ENCODE results near the gene ZKSCAN8. TPM values are rescaled to one million over a fixed set of nuclear protein-coding genes. Genes with fewer than 3 reads are reported as not detected.
"Not testable (repeated sequence)": the region's sequence is repeated elsewhere in the genome, so short reads cannot be mapped to it uniquely, and the experiment has no call there.

The ZKSCAN8 gene
- polyA plus RNA-seq (2013, experiment 1 of 2) = 10.1 TPM
- polyA plus RNA-seq (2013, experiment 2 of 2) = 9.7 TPM

DNA sequence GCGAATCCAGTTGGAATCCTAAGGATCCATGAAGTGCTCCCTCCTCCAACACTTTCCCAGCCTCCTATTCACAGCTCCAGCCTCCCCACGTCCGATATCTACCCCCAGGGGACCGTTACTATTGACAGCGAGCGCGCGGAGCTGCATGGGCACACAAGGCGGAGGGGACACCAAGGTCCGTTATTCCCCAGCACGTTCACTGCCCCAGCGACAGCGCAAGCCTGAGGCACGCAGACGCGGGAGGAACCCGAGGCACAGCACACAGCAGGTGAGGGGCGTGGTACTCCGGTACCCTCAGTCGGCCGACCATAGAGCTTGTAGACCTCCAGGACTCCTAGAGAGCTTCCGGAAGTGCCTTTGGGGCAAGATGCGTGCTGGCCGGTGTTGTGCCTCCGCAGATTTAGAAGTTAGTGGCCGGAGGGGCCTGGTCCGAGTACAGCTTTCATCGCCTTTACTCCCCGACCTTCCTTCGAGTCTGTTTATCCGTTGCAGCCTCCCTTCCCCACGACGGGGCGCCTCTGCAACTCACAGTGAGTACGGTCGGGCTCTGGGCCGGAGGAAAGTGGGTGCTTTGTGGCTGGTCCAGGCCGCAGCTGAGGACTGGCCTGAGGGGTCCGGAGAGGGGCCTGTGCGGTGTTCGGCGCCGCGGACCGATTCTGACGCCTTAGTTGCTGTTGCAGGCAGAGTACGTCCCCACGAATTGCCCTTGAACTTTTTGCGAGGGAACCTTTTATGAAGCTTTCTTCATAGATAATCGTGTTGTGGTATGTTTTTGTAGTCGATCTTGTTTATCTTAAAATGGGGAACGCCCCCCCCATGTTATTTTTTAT lies at the start of gene ZKSCAN8:
TSS of gene ZKSCAN8 (plus strand) at position 384 of the 830 bp plus-strand sequence. CDS start 6,525 bp downstream, outside the sequence.
- Histone ChIP-seq H3K4me3 (ENCODE audit: insufficient read depth in 1 of 2, low read depth in 1 of 2, low read length in 2 of 2) (peak within 1 kb of the TSS; percentile 91 to 99), H3K27ac (ENCODE audit: low read length, poor library complexity, severe bottlenecking) (peak within 1 kb of the TSS; percentile 76), H3K14ac (ENCODE audit: low read length in 2 of 2) (peak within 1 kb of the TSS in 1 of 2 experiments; percentile 53), H3K4me1 (ENCODE audit: control insufficient read depth, insufficient read depth, low read depth, low read length) (peaks cover 1% of the 10 kb centered on the region), H2BK120ac (ENCODE audit: low read depth, low read length) (no peak within 1 kb of the TSS), H2BK5ac (ENCODE audit: low read depth, low read length, poor library complexity, severe bottlenecking) (peak within 1 kb of the TSS; percentile 40), H3K79me1 (replicated peaks; ENCODE audit: low read length, poor library complexity, severe bottlenecking) (peaks cover 3% of the 10 kb centered on the region), H4K91ac (ENCODE audit: low read length) (peak within 1 kb of the TSS; percentile 70), H3K9ac (ENCODE audit: low read length) (peak within 1 kb of the TSS; percentile 98), H3K23ac (ENCODE audit: low read length in 2 of 2) (no peak within 1 kb of the TSS), H3K18ac (ENCODE audit: low read depth in 1 of 2, low read length in 2 of 2) (peak within 1 kb of the TSS; percentile 87 to 92), H4K8ac (ENCODE audit: low read length) (peak within 1 kb of the TSS; percentile 96), H2BK12ac (ENCODE audit: low read length in 2 of 2) (peak within 1 kb of the TSS in 1 of 2 experiments; percentile 59), H3K9me3 (ENCODE audit: control insufficient read depth, low read length) (no peaks in the 10 kb centered on the region), H3K27me3 (ENCODE audit: control insufficient read depth in 1 of 2, insufficient read depth in 1 of 2, low read length in 2 of 2) (no peaks in the 10 kb centered on the region), H3K4me2 (ENCODE audit: low read length, poor library complexity, severe bottlenecking) (peak within 1 kb of the TSS; percentile 61), H2AFZ (ENCODE audit: low read depth, low read length) (peak within 1 kb of the TSS; percentile 86), H2BK15ac (ENCODE audit: low read depth, poor library complexity, severe bottlenecking) (peak within 1 kb of the TSS; percentile 1), H3K4ac (ENCODE audit: low read depth in 1 of 2, low read length in 2 of 2) (peak within 1 kb of the TSS in 1 of 2 experiments; percentile 71), H3K36me3 (ENCODE audit: control insufficient read depth in 1 of 2, insufficient read depth in 2 of 2, low read depth in 1 of 2, low read length in 2 of 2) (peaks cover 0 to 23% of the 10 kb centered on the region in 2 experiments), H2AK5ac (ENCODE audit: low read length, severe bottlenecking) (no peak within 1 kb of the TSS)
- DNase-seq = peak; percentile 85
- under 1% methylated on average over 47 of the region's 52 CpGs for WGBS

DNA sequence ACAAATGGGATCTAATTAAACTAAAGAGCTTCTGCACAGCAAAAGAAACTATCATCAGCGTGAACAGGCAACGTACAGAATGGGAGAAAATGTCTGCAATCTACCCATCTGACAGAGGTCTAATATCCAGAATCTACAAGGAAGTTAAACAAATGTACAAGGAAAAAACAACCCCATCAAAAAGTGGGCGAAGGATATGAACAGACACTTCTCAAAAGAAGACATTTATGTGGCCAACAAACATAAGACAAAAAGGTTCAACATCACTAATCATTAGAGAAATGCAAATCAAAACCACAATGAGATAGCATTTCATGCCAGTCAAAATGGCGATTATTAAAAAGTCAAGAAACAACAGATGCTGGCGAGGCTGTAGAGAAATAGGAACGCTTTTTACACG lies 39.5 kb upstream of the ZKSCAN8 start:
- not testable (repeated sequence) for H2AK5ac ChIP-seq (ENCODE audit: low read length, severe bottlenecking); H3K79me1 ChIP-seq (replicated peaks; ENCODE audit: low read length, poor library complexity, severe bottlenecking); H3K23ac ChIP-seq (ENCODE audit: low read length in 2 of 2); H3K4me2 ChIP-seq (ENCODE audit: low read length, poor library complexity, severe bottlenecking); H2AFZ ChIP-seq (ENCODE audit: low read depth, low read length); H2BK120ac ChIP-seq (ENCODE audit: low read depth, low read length); H3K27me3 ChIP-seq (ENCODE audit: control insufficient read depth in 1 of 2, insufficient read depth in 1 of 2, low read length in 2 of 2); H3K27ac ChIP-seq (ENCODE audit: low read length, poor library complexity, severe bottlenecking); H3K4me1 ChIP-seq (ENCODE audit: control insufficient read depth, insufficient read depth, low read depth, low read length); H3K36me3 ChIP-seq (ENCODE audit: control insufficient read depth in 1 of 2, insufficient read depth in 2 of 2, low read depth in 1 of 2, low read length in 2 of 2); H4K91ac ChIP-seq (ENCODE audit: low read length); H3K9ac ChIP-seq (ENCODE audit: low read length); H3K9me3 ChIP-seq (ENCODE audit: control insufficient read depth, low read length); H2BK5ac ChIP-seq (ENCODE audit: low read depth, low read length, poor library complexity, severe bottlenecking); H2BK15ac ChIP-seq (ENCODE audit: low read depth, poor library complexity, severe bottlenecking); H3K4me3 ChIP-seq (ENCODE audit: insufficient read depth in 1 of 2, low read depth in 1 of 2, low read length in 2 of 2); H4K8ac ChIP-seq (ENCODE audit: low read length); H2BK12ac ChIP-seq (ENCODE audit: low read length in 2 of 2); H3K4ac ChIP-seq (ENCODE audit: low read depth in 1 of 2, low read length in 2 of 2); H3K18ac ChIP-seq (ENCODE audit: low read depth in 1 of 2, low read length in 2 of 2); DNase-seq; H3K14ac ChIP-seq (ENCODE audit: low read length in 2 of 2)
- WGBS = 84% methylated on average over 7 of the region's 7 CpGs

DNA sequence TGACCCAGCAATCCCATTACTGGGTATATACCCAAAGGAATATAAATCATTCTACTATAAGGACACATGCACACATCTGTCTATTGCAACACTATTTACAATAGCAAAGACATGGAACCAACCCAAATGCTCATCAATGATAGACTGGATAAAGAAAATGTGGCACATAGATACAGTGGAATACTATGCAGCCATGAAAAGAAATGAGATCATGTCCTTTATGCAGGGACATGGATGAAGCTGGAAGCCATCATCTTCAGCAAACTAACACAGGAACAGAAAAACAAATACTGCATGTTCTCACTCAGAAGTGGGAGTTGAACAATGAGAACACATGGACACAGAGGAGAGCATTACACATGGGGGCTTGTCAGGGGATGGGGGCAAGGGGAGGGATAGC lies 39.0 kb upstream of the ZKSCAN8 start:
- not testable (repeated sequence) for H3K4ac ChIP-seq (ENCODE audit: low read depth in 1 of 2, low read length in 2 of 2)

DNA sequence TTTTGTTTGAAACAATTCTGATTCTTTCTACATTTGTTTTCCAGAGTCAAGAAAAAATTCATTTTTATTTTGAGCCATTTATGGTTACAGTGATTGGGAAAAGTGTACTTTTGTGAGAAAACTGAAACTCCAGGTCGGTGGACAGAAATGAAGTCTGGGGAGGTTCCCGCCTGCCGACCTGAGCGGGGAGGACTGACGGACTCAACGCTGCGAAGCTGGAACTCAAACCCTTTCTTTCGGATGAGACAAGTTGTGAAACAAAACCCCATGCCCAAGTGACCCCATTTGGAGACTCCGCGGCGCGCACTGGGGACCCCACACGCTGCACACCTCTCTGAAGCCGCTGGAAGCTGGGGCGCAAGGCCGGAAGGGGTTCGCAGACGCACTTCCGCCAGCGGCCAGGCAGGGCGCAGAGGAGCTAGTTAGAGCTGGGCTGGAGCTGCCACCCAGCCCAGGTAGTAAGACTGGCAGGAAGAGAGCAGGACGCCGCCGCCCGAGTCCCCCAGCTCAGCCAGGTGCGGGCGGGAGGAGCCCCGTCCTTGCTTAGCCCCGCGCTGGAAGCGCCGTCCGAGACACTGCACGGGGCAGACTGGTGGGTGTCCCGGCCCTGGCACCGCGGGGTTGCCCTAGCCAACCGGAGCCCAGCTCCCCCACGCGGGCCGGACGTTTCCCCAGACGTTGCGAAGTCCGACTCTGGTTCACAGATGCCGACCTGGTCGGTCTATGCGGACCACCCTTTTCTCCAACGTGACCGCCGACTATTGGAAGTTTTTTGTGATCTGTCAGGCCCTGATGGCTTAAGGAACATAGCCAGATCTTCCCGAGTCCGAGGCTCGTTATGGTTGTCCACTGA lies 37.1 kb upstream of the ZKSCAN8 start:
- Histone ChIP-seq H2BK120ac (ENCODE audit: low read depth, low read length) (no peak overlapping the region), H3K14ac (ENCODE audit: low read length in 2 of 2) (peak overlapping the region in 1 of 2 experiments; percentile 96), H2AFZ (ENCODE audit: low read depth, low read length) (peak overlapping the region; percentile 99), H4K8ac (ENCODE audit: low read length) (peak overlapping the region; percentile 99), H3K9ac (ENCODE audit: low read length) (peak overlapping the region; percentile 91), H3K27me3 (ENCODE audit: control insufficient read depth in 1 of 2, insufficient read depth in 1 of 2, low read length in 2 of 2) (no peaks in the 10 kb centered on the region), H3K4ac (ENCODE audit: low read depth in 1 of 2, low read length in 2 of 2) (peak overlapping the region; percentile 65 to 67), H3K79me1 (replicated peaks; ENCODE audit: low read length, poor library complexity, severe bottlenecking) (no peaks in the 10 kb centered on the region), H2BK5ac (ENCODE audit: low read depth, low read length, poor library complexity, severe bottlenecking) (no peak overlapping the region), H3K23ac (ENCODE audit: low read length in 2 of 2) (no peak overlapping the region), H2AK5ac (ENCODE audit: low read length, severe bottlenecking) (no peak overlapping the region), H3K36me3 (ENCODE audit: control insufficient read depth in 1 of 2, insufficient read depth in 2 of 2, low read depth in 1 of 2, low read length in 2 of 2) (no peaks in the 10 kb centered on the region), H4K91ac (ENCODE audit: low read length) (peak overlapping the region; percentile 82), H2BK15ac (ENCODE audit: low read depth, poor library complexity, severe bottlenecking) (no peak overlapping the region), H3K18ac (ENCODE audit: low read depth in 1 of 2, low read length in 2 of 2) (peak overlapping the region; percentile 96 to 98), H3K4me1 (ENCODE audit: control insufficient read depth, insufficient read depth, low read depth, low read length) (peaks cover 5% of the 10 kb centered on the region), H3K9me3 (ENCODE audit: control insufficient read depth, low read length) (no peaks in the 10 kb centered on the region), H2BK12ac (ENCODE audit: low read length in 2 of 2) (no peak overlapping the region), H3K4me2 (ENCODE audit: low read length, poor library complexity, severe bottlenecking) (peak overlapping the region; percentile 95), H3K27ac (ENCODE audit: low read length, poor library complexity, severe bottlenecking) (peak overlapping the region; percentile 28), H3K4me3 (ENCODE audit: insufficient read depth in 1 of 2, low read depth in 1 of 2, low read length in 2 of 2) (peak overlapping the region; percentile 87 to 92)
- 3% methylated on average over 53 of the region's 54 CpGs for WGBS
- DNase-seq = peak; percentile 80

More for the DNA sequence above, 39.0 kb upstream of the ZKSCAN8 start:
- not testable (repeated sequence) for H3K79me1 ChIP-seq (replicated peaks; ENCODE audit: low read length, poor library complexity, severe bottlenecking); DNase-seq; H3K27me3 ChIP-seq (ENCODE audit: control insufficient read depth in 1 of 2, insufficient read depth in 1 of 2, low read length in 2 of 2); H3K4me3 ChIP-seq (ENCODE audit: insufficient read depth in 1 of 2, low read depth in 1 of 2, low read length in 2 of 2); H2AK5ac ChIP-seq (ENCODE audit: low read length, severe bottlenecking); H2AFZ ChIP-seq (ENCODE audit: low read depth, low read length); H3K18ac ChIP-seq (ENCODE audit: low read depth in 1 of 2, low read length in 2 of 2); H3K9me3 ChIP-seq (ENCODE audit: control insufficient read depth, low read length); H3K36me3 ChIP-seq (ENCODE audit: control insufficient read depth in 1 of 2, insufficient read depth in 2 of 2, low read depth in 1 of 2, low read length in 2 of 2); H3K14ac ChIP-seq (ENCODE audit: low read length in 2 of 2); H3K4me2 ChIP-seq (ENCODE audit: low read length, poor library complexity, severe bottlenecking); H3K23ac ChIP-seq (ENCODE audit: low read length in 2 of 2); H4K8ac ChIP-seq (ENCODE audit: low read length); H3K4me1 ChIP-seq (ENCODE audit: control insufficient read depth, insufficient read depth, low read depth, low read length); H4K91ac ChIP-seq (ENCODE audit: low read length); H2BK12ac ChIP-seq (ENCODE audit: low read length in 2 of 2); H2BK5ac ChIP-seq (ENCODE audit: low read depth, low read length, poor library complexity, severe bottlenecking); H3K9ac ChIP-seq (ENCODE audit: low read length); H2BK15ac ChIP-seq (ENCODE audit: low read depth, poor library complexity, severe bottlenecking); H2BK120ac ChIP-seq (ENCODE audit: low read depth, low read length); H3K27ac ChIP-seq (ENCODE audit: low read length, poor library complexity, severe bottlenecking)
